Neural progenitor cell (in vitro differentiated cells): ENCODE measurements around the gene CCDC68. TPM values are rescaled to one million over a fixed set of nuclear protein-coding genes. Genes with fewer than 3 reads are reported as not detected.

Experiments used
- DNase-seq: peaks from one replicate; pipeline ENCODE4 v3.0.0-alpha.2; 2016; ENCODE audit warnings: low spot score
- H2AFZ ChIP-seq: fragments of 200-600 bp; sonication (generic); replicated peaks from 2 replicates; pipeline ENCODE4 v1.6.1; 2016; ENCODE audit warnings: antibody characterized with exemption
- H3F3A ChIP-seq: fragments of 200-600 bp; sonication (generic); 2 replicates; pipeline ENCODE4 v1.6.1; 2016; ENCODE audit warnings: antibody characterized with exemption, low read depth
- H3K27ac ChIP-seq: fragments of 200-600 bp; sonication (generic); 2 replicates; pipeline ENCODE4 v1.5.1; 2016; ENCODE audit warnings: mild to moderate bottlenecking
- H3K27me3 ChIP-seq: fragments of 200-600 bp; sonication (generic); 2 replicates; pipeline ENCODE4 v1.6.1; 2016; ENCODE audit warnings: mild to moderate bottlenecking, moderate library complexity
- H3K36me3 ChIP-seq: fragments of 200-600 bp; sonication (generic); 2 replicates; pipeline ENCODE4 v1.5.1; 2016
- H3K4me1 ChIP-seq: fragments of 200-600 bp; sonication (generic); 2 replicates; pipeline ENCODE4 v1.6.1; 2016; ENCODE audit warnings: mixed run types
- H3K4me2 ChIP-seq: fragments of 200-600 bp; sonication (generic); 2 replicates; pipeline ENCODE4 v1.6.1; 2016
- H3K4me3 ChIP-seq: fragments of 200-600 bp; sonication (generic); 2 replicates; pipeline ENCODE4 v1.5.1; 2016
- H3K79me2 ChIP-seq: fragments of 200-600 bp; sonication (generic); 2 replicates; pipeline ENCODE4 v1.6.1; 2016; ENCODE audit warnings: low read depth
- H3K9ac ChIP-seq: fragments of 200-600 bp; sonication (generic); 2 replicates; pipeline ENCODE4 v1.6.1; 2016
- H3K9me3 ChIP-seq: fragments of 200-600 bp; sonication (generic); 2 replicates; pipeline ENCODE4 v1.5.1; 2016; ENCODE audit warnings: low read depth
- H4K20me1 ChIP-seq: fragments of 200-600 bp; sonication (generic); 2 replicates; pipeline ENCODE4 v1.6.1; 2016; ENCODE audit warnings: low read depth
- H3K27ac Mint-ChIP-seq: 3 replicates; pipeline ENCODE4 v1.8.0; 2021; ENCODE audit warnings: mixed read lengths
- H3K27me3 Mint-ChIP-seq: 2 replicates; pipeline ENCODE4 v1.8.0; 2022; ENCODE audit warnings: low read depth, mild to moderate bottlenecking, inconsistent platforms, moderate library complexity, mixed read lengths; ENCODE audit not compliant: insufficient read depth
- H3K36me3 Mint-ChIP-seq: 3 replicates; pipeline ENCODE4 v1.8.0; 2021; ENCODE audit warnings: mixed read lengths
- H3K4me1 Mint-ChIP-seq: 3 replicates; pipeline ENCODE4 v1.8.0; 2021; ENCODE audit warnings: mixed read lengths
- H3K4me3 Mint-ChIP-seq: 3 replicates; pipeline ENCODE4 v1.8.0; 2021; ENCODE audit warnings: mild to moderate bottlenecking, moderate library complexity, mixed read lengths
- H3K9me3 Mint-ChIP-seq: 3 replicates; pipeline ENCODE4 v1.8.0; 2020; ENCODE audit warnings: mixed read lengths
- CTCF ChIP-seq: fragments of 200-600 bp; sonication (generic); IDR thresholded peaks from 2 replicates; pipeline ENCODE4 v1.5.1; 2017; ENCODE audit warnings: antibody characterized with exemption, mild to moderate bottlenecking
- EZH2 ChIP-seq: fragments of 200-600 bp; sonication (generic); IDR thresholded peaks from 2 replicates; pipeline ENCODE4 v1.6.1; 2017; ENCODE audit warnings: antibody characterized with exemption, mild to moderate bottlenecking, moderate library complexity
- EZH2phosphoT487 ChIP-seq: fragments of 200-600 bp; sonication (generic); IDR thresholded peaks from 2 replicates; pipeline ENCODE4 v1.6.1; 2017; ENCODE audit warnings: antibody characterized with exemption
- total RNA-seq: library from RNA; depleted of rRNA; stranded (reverse); fragments of >200 nt; gene quantifications from 2 replicates; pipeline ENCODE4 v1.2.3, GENCODE V29; 2015; ENCODE audit warnings: low replicate concordance

The CCDC68 gene
- total RNA-seq, 1 donor from 2014 or later, result not detected

DNA sequence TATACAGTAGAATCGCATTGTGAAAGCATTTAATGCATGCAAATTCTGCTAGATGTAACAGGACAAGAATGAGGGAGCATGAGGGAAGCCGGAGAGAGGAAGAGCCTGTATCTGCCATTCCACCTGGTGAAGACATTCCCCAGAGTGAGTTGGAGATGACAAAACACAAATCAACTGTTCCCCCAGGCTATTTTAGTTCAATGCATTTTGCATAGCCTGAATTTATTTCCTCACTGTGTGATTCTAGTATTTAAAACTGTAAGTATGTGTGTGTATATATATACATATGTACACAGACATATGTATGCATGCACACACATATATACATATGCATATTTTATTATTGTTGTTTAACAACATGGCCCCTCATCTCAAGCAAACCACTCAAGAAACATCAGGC lies 54.7 kb downstream of the CCDC68 start:
- Mint-ChIP-seq H3K4me3 (no peak overlapping the region), H3K9me3 (peaks cover 6% of the 10 kb centered on the region), H3K4me1 (peaks cover 6% of the 10 kb centered on the region), H3K27me3 (no peaks in the 10 kb centered on the region), H3K27ac (no peak overlapping the region), H3K36me3 (no peaks in the 10 kb centered on the region)
- TF ChIP-seq EZH2 (no peak), CTCF (no peak), EZH2phosphoT487 (no peak)
- no peak for DNase-seq
- Histone ChIP-seq H3K9me3 (no peaks in the 10 kb centered on the region), H4K20me1 (no peaks in the 10 kb centered on the region), H3K4me1 (no peaks in the 10 kb centered on the region), H3K9ac (no peak overlapping the region), H3K4me3 (no peak overlapping the region), H2AFZ (peak overlapping the region; percentile 13), H3K27me3 (no peaks in the 10 kb centered on the region), H3K79me2 (no peaks in the 10 kb centered on the region), H3F3A (no peaks in the 10 kb centered on the region), H3K36me3 (no peaks in the 10 kb centered on the region), H3K27ac (no peak overlapping the region), H3K4me2 (no peak overlapping the region)

DNA sequence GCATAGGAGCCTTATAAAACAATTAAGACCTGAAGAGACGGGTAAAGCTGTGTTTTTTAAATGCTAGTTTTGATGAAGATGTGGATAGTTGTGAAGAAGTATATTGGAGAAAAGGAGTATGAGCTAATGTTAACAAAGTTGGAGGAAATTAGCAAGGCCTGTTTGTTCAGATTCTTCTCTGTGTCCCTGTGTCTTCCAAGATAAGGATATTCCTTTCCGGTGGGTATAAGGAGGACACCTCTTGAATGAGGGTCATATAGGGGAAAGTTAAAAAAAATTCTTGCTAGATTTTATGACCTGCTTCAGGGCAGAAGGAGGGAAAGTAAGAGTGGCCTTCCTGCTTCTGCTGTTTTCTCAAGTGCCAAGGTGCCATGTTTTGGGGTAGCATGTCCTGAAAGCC lies 59.0 kb downstream of the CCDC68 start:
- no peaks in the 10 kb centered on the region for H3K27me3 Mint-ChIP-seq
- no peaks in the 10 kb centered on the region for H3K79me2 ChIP-seq
- no peaks in the 10 kb centered on the region for H3K4me1 ChIP-seq
- H3K36me3 Mint-ChIP-seq, result no peaks in the 10 kb centered on the region
- no peak overlapping the region for H3K4me3 Mint-ChIP-seq
- H2AFZ ChIP-seq, result no peak overlapping the region
- H3K4me3 ChIP-seq, result no peak overlapping the region
- no peak overlapping the region for H3K27ac ChIP-seq
- H3K4me1 Mint-ChIP-seq, result peaks cover 6% of the 10 kb centered on the region
- no peaks in the 10 kb centered on the region for H3K9me3 ChIP-seq
- no peak overlapping the region for H3K9ac ChIP-seq
- H3F3A ChIP-seq, result no peaks in the 10 kb centered on the region
- DNase-seq, result no peak
- no peaks in the 10 kb centered on the region for H3K36me3 ChIP-seq
- TF ChIP-seq EZH2phosphoT487, result no peak
- TF ChIP-seq EZH2, result no peak
- TF ChIP-seq CTCF, result no peak
- H3K27ac Mint-ChIP-seq, result no peak overlapping the region
- no peak overlapping the region for H3K4me2 ChIP-seq
- no peaks in the 10 kb centered on the region for H3K27me3 ChIP-seq
- no peaks in the 10 kb centered on the region for H4K20me1 ChIP-seq
- no peaks in the 10 kb centered on the region for H3K9me3 Mint-ChIP-seq

GRCh38 chr18:54899500-54899899 lies 59.8 kb downstream of the CCDC68 start:
- Mint-ChIP-seq H3K27me3 (no peaks in the 10 kb centered on the region), H3K4me3 (no peak overlapping the region), H3K4me1 (peaks cover 6% of the 10 kb centered on the region), H3K9me3 (no peaks in the 10 kb centered on the region), H3K36me3 (no peaks in the 10 kb centered on the region), H3K27ac (no peak overlapping the region)
- no peak for DNase-seq
- H3K79me2 ChIP-seq, result no peaks in the 10 kb centered on the region
- TF ChIP-seq EZH2phosphoT487 (no peak), CTCF (no peak), EZH2 (no peak)
- no peak overlapping the region for H2AFZ ChIP-seq
- no peaks in the 10 kb centered on the region for H3K4me1 ChIP-seq
- no peak overlapping the region for H3K27ac ChIP-seq
- H3K4me3 ChIP-seq, result no peak overlapping the region
- no peaks in the 10 kb centered on the region for H3K36me3 ChIP-seq
- H3K4me2 ChIP-seq, result no peak overlapping the region
- H3K9me3 ChIP-seq, result no peaks in the 10 kb centered on the region
- H4K20me1 ChIP-seq, result no peaks in the 10 kb centered on the region
- no peaks in the 10 kb centered on the region for H3F3A ChIP-seq
- H3K9ac ChIP-seq, result no peak overlapping the region
- no peaks in the 10 kb centered on the region for H3K27me3 ChIP-seq
